ENCODE measurements around the gene SCNN1G.

The SCNN1G gene

DNA sequence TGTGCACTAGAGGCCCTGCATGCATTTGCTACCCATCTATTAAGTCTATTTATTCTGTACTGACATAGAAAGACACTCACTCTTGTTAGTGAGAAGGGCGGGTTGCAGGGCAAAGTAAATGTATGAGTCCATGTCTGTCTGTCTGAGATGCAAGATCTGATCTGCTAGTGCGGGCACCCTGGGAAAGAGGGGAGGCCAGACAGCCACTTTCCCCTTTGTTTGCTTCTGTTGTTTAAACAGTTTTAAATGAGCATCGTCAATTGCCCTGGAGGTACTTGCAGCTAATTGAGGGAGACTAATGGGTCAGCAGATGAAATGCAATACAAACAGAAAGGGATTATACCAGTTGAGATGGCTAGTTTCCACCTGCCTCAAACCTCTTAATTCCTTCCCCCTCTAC is 24.9 kb downstream of the SCNN1G start:
- Histone ChIP-seq H3K9ac (ENCODE audit: low read length) (no peak overlapping the region), H3K9me3 (ENCODE audit: control insufficient read depth, low read depth, low read length) (no peaks in the 10 kb centered on the region), H3K36me3 (ENCODE audit: control insufficient read depth, low read depth, low read length) (no peaks in the 10 kb centered on the region), H3K4me3 (ENCODE audit: low read length) (no peak overlapping the region), H3K4me1 (ENCODE audit: control insufficient read depth, low read depth, low read length) (peaks cover 3% of the 10 kb centered on the region), H3K27me3 (ENCODE audit: control insufficient read depth, insufficient read depth, low read length) (no peaks in the 10 kb centered on the region), H3K27ac (ENCODE audit: low read length) (no peak overlapping the region)

GRCh38 chr16:23209606-23210005 is 27.1 kb downstream of the SCNN1G start:
- Histone ChIP-seq H3K27me3 (ENCODE audit: control insufficient read depth, insufficient read depth, low read length) (no peaks in the 10 kb centered on the region), H3K4me3 (ENCODE audit: low read length) (no peak overlapping the region), H3K9ac (ENCODE audit: low read length) (no peak overlapping the region), H3K4me1 (ENCODE audit: control insufficient read depth, low read depth, low read length) (peaks cover 3% of the 10 kb centered on the region), H3K27ac (ENCODE audit: low read length) (no peak overlapping the region), H3K9me3 (ENCODE audit: control insufficient read depth, low read depth, low read length) (no peaks in the 10 kb centered on the region), H3K36me3 (ENCODE audit: control insufficient read depth, low read depth, low read length) (no peaks in the 10 kb centered on the region)

DNA sequence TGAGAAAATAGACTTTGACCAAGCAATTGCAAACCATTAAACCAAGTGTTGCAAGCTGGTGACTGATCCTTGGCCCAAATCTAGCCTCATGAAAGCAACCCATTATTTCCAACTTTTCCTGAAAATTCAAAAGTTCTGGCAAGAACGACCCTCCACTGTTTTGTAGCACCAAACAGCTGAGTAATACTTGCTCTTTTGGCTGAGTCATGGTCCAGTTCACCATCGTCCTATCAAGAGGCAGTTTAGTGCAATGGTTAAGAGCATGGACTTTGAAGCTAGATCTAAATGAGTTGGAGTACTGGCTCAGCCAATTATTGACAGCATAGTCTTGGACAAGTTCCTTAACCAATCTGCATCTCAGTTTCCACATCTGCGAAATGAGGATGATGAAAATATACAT is 31.3 kb downstream of the SCNN1G start:
- Histone ChIP-seq H3K9me3 (ENCODE audit: control insufficient read depth, low read depth, low read length) (no peaks in the 10 kb centered on the region), H3K9ac (ENCODE audit: low read length) (no peak overlapping the region), H3K27me3 (ENCODE audit: control insufficient read depth, insufficient read depth, low read length) (no peaks in the 10 kb centered on the region), H3K4me1 (ENCODE audit: control insufficient read depth, low read depth, low read length) (no peaks in the 10 kb centered on the region), H3K4me3 (ENCODE audit: low read length) (no peak overlapping the region), H3K27ac (ENCODE audit: low read length) (no peak overlapping the region), H3K36me3 (ENCODE audit: control insufficient read depth, low read depth, low read length) (no peaks in the 10 kb centered on the region)

- Histone ChIP-seq H3K9me3 (ENCODE audit: control insufficient read depth, low read depth, low read length) (no peaks in the 10 kb centered on the region), H3K27me3 (ENCODE audit: control insufficient read depth, insufficient read depth, low read length) (no peaks in the 10 kb centered on the region), H3K9ac (ENCODE audit: low read length) (no peak overlapping the region), H3K4me3 (ENCODE audit: low read length) (no peak overlapping the region), H3K27ac (ENCODE audit: low read length) (no peak overlapping the region), H3K36me3 (ENCODE audit: control insufficient read depth, low read depth, low read length) (no peaks in the 10 kb centered on the region), H3K4me1 (ENCODE audit: control insufficient read depth, low read depth, low read length) (no peaks in the 10 kb centered on the region)
Measured at GRCh38 chr16:23214796-23215195, 32.3 kb downstream of the SCNN1G start.

DNA sequence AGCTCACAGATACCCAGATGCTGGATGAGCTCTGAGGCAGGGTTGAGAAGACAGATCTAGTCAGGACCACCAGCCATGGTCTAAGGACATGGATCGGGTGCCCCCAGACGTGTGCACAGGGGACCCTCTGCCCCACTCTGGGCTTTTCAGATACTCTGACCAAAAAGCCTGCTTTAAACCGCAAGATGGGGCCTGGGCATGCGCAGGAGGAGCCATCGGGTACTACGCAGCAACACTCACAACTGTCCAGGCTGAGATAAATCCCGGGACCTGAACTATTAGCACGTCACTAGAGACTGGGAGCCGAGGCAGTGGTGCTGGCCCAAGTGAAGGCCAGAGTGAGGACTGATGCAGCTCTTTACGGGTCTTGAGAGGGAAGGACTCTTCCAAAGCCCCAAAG is 32.9 kb downstream of the SCNN1G start:
- H3K9me3 ChIP-seq (ENCODE audit: control insufficient read depth, low read depth, low read length), result no peaks in the 10 kb centered on the region
- no peak overlapping the region for H3K27ac ChIP-seq (ENCODE audit: low read length)
- no peak overlapping the region for H3K4me3 ChIP-seq (ENCODE audit: low read length)
- H3K27me3 ChIP-seq (ENCODE audit: control insufficient read depth, insufficient read depth, low read length), result no peaks in the 10 kb centered on the region
- no peak overlapping the region for H3K9ac ChIP-seq (ENCODE audit: low read length)
- H3K36me3 ChIP-seq (ENCODE audit: control insufficient read depth, low read depth, low read length), result no peaks in the 10 kb centered on the region
- no peaks in the 10 kb centered on the region for H3K4me1 ChIP-seq (ENCODE audit: control insufficient read depth, low read depth, low read length)

DNA sequence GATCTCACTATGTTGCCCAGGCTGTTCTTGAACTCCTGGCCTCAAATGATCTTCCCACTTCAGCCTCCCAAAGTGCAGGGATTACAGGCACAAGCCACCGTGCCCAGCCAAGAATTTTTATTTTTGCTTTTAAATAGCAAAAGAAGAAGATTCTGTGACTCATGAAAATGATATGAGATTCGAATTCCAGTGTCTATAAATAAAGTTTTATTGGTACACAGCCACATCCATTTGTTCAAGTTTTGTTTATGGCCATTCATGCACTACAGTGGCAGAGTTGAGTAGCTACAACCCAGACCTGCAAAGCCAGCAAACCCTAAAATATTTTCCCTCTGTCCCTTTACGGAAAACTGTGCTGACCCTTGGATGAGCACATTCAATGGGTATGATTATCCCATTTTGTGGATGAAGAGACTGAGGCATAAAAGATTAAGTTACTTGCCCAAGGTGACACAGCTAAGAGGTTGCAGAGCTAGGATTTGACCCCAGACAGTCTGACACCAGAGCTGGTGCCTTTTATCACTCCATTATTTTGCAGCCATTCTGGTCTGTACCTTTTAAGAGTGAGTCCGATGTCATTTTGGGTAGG is 34.2 kb downstream of the SCNN1G start:
- no peaks in the 10 kb centered on the region for H3K9me3 ChIP-seq (ENCODE audit: control insufficient read depth, low read depth, low read length)
- H3K27ac ChIP-seq (ENCODE audit: low read length), result no peak overlapping the region
- no peaks in the 10 kb centered on the region for H3K27me3 ChIP-seq (ENCODE audit: control insufficient read depth, insufficient read depth, low read length)
- no peaks in the 10 kb centered on the region for H3K4me1 ChIP-seq (ENCODE audit: control insufficient read depth, low read depth, low read length)
- H3K4me3 ChIP-seq (ENCODE audit: low read length), result no peak overlapping the region
- no peaks in the 10 kb centered on the region for H3K36me3 ChIP-seq (ENCODE audit: control insufficient read depth, low read depth, low read length)
- no peak overlapping the region for H3K9ac ChIP-seq (ENCODE audit: low read length)

DNA sequence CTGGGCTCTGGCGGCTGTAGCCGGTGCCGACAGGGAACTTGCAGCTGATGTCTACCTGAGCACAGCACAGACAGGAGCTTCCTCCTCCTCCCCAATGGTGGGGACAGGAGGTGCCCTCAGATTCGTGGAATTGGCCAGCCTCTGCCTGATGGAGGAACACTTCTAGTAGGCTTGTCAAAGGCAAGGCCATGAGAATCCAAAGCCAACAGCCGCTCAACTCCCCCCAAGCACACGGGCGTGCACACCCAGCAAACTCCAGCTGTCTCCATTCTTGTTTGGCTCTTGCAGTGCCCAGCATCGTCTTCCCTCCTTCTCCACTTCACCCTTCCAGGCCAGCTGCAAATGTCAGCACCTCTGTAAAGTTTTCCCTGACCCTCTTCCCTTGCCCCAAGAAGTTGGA is 35.1 kb downstream of the SCNN1G start:
- no peak overlapping the region for H3K27ac ChIP-seq (ENCODE audit: low read length)
- no peaks in the 10 kb centered on the region for H3K9me3 ChIP-seq (ENCODE audit: control insufficient read depth, low read depth, low read length)
- H3K27me3 ChIP-seq (ENCODE audit: control insufficient read depth, insufficient read depth, low read length), result no peaks in the 10 kb centered on the region
- H3K4me3 ChIP-seq (ENCODE audit: low read length), result no peak overlapping the region
- no peak overlapping the region for H3K9ac ChIP-seq (ENCODE audit: low read length)
- H3K4me1 ChIP-seq (ENCODE audit: control insufficient read depth, low read depth, low read length), result no peaks in the 10 kb centered on the region
- no peaks in the 10 kb centered on the region for H3K36me3 ChIP-seq (ENCODE audit: control insufficient read depth, low read depth, low read length)

- Histone ChIP-seq H3K9ac (ENCODE audit: low read length) (no peak overlapping the region), H3K27ac (ENCODE audit: low read length) (no peak overlapping the region), H3K27me3 (ENCODE audit: control insufficient read depth, insufficient read depth, low read length) (no peaks in the 10 kb centered on the region), H3K4me1 (ENCODE audit: control insufficient read depth, low read depth, low read length) (peaks cover 9% of the 10 kb centered on the region), H3K36me3 (ENCODE audit: control insufficient read depth, low read depth, low read length) (no peaks in the 10 kb centered on the region), H3K9me3 (ENCODE audit: control insufficient read depth, low read depth, low read length) (no peaks in the 10 kb centered on the region), H3K4me3 (ENCODE audit: low read length) (no peak overlapping the region)
Measured at GRCh38 chr16:23222929-23223328, 40.4 kb downstream of the SCNN1G start.

GRCh38 chr16:23223368-23223767 is 40.8 kb downstream of the SCNN1G start:
- Histone ChIP-seq H3K36me3 (ENCODE audit: control insufficient read depth, low read depth, low read length) (no peaks in the 10 kb centered on the region), H3K4me1 (ENCODE audit: control insufficient read depth, low read depth, low read length) (peaks cover 9% of the 10 kb centered on the region), H3K27ac (ENCODE audit: low read length) (no peak overlapping the region), H3K27me3 (ENCODE audit: control insufficient read depth, insufficient read depth, low read length) (no peaks in the 10 kb centered on the region), H3K9ac (ENCODE audit: low read length) (no peak overlapping the region), H3K9me3 (ENCODE audit: control insufficient read depth, low read depth, low read length) (no peaks in the 10 kb centered on the region), H3K4me3 (ENCODE audit: low read length) (no peak overlapping the region)

GRCh38 chr16:23225109-23225508 is 42.6 kb downstream of the SCNN1G start:
- no peak overlapping the region for H3K9ac ChIP-seq (ENCODE audit: low read length)
- no peaks in the 10 kb centered on the region for H3K27me3 ChIP-seq (ENCODE audit: control insufficient read depth, insufficient read depth, low read length)
- H3K9me3 ChIP-seq (ENCODE audit: control insufficient read depth, low read depth, low read length), result no peaks in the 10 kb centered on the region
- peaks cover 9% of the 10 kb centered on the region for H3K4me1 ChIP-seq (ENCODE audit: control insufficient read depth, low read depth, low read length)
- H3K4me3 ChIP-seq (ENCODE audit: low read length), result no peak overlapping the region
- H3K27ac ChIP-seq (ENCODE audit: low read length), result no peak overlapping the region
- H3K36me3 ChIP-seq (ENCODE audit: control insufficient read depth, low read depth, low read length), result no peaks in the 10 kb centered on the region

DNA sequence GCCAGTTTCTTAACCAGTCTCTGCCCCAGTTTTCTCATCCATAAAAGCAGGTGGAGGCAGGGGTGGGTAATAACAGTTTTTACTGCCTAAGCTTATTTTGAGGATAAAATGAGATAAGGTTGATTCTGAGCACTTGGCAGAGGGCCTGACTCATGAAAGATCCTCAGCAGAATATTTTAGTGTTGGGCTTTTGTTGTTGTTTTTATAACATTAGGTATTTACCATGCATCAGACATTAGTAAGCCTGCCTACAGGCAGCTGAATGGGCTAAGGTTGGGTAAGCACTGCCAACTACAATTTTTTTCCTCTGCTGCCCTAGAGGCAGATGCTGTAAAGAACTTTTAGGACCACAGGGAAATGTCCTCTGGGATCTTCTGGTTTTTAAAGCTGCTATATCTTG is 43.1 kb downstream of the SCNN1G start:
- no peak overlapping the region for H3K9ac ChIP-seq (ENCODE audit: low read length)
- H3K9me3 ChIP-seq (ENCODE audit: control insufficient read depth, low read depth, low read length), result no peaks in the 10 kb centered on the region
- H3K36me3 ChIP-seq (ENCODE audit: control insufficient read depth, low read depth, low read length), result no peaks in the 10 kb centered on the region
- H3K27ac ChIP-seq (ENCODE audit: low read length), result no peak overlapping the region
- H3K4me3 ChIP-seq (ENCODE audit: low read length), result no peak overlapping the region
- H3K4me1 ChIP-seq (ENCODE audit: control insufficient read depth, low read depth, low read length), result peaks cover 9% of the 10 kb centered on the region
- H3K27me3 ChIP-seq (ENCODE audit: control insufficient read depth, insufficient read depth, low read length), result no peaks in the 10 kb centered on the region

- no peaks in the 10 kb centered on the region for H3K36me3 ChIP-seq (ENCODE audit: control insufficient read depth, low read depth, low read length)
- H3K27ac ChIP-seq (ENCODE audit: low read length), result no peak overlapping the region
- H3K27me3 ChIP-seq (ENCODE audit: control insufficient read depth, insufficient read depth, low read length), result no peaks in the 10 kb centered on the region
- H3K4me1 ChIP-seq (ENCODE audit: control insufficient read depth, low read depth, low read length), result peaks cover 9% of the 10 kb centered on the region
- H3K9me3 ChIP-seq (ENCODE audit: control insufficient read depth, low read depth, low read length), result no peaks in the 10 kb centered on the region
- H3K9ac ChIP-seq (ENCODE audit: low read length), result no peak overlapping the region
- H3K4me3 ChIP-seq (ENCODE audit: low read length), result no peak overlapping the region
Measured at GRCh38 chr16:23227529-23227928, 45.0 kb downstream of the SCNN1G start.

All from iPS-18a (cell line).